Measurements from ENCODE around the gene FYB1. TPM values are rescaled to one million over a fixed set of nuclear protein-coding genes. Genes with fewer than 3 reads are reported as not detected.

The FYB1 gene
- total RNA-seq, 1 experiment from 2014 or later: not detected

GRCh38 chr5:39201160-39201780 lies 18.1 kb downstream of the FYB1 start:
- H3K79me1 ChIP-seq (ENCODE audit: insufficient read depth, low read depth, low read length, poor library complexity, severe bottlenecking): no peaks in the 10 kb centered on the region
- TF ChIP-seq CTCF (conservative IDR thresholded peaks at IDR 0.05): no peak

More at GRCh38 chr5:39201160-39201780, 18.1 kb downstream of the FYB1 start:
- Histone ChIP-seq H2AFZ (ENCODE audit: low read length) (no peak overlapping the region), H3K18ac (ENCODE audit: insufficient read length, low read depth, low read length) (no peak overlapping the region), H2BK5ac (ENCODE audit: insufficient read length, low read length) (no peak overlapping the region), H4K5ac (ENCODE audit: insufficient read length, low read depth, low read length) (no peak overlapping the region), H3K9me3 (ENCODE audit: control insufficient read depth, low read depth, low read length) (no peaks in the 10 kb centered on the region), H2BK120ac (ENCODE audit: low read depth, low read length, poor library complexity, severe bottlenecking) (no peak overlapping the region), H4K91ac (ENCODE audit: insufficient read length, low read depth, low read length) (no peak overlapping the region), H3K56ac (ENCODE audit: insufficient read length, low read depth, low read length) (no peak overlapping the region), H4K8ac (replicated peaks; ENCODE audit: insufficient read length, low read depth, low read length) (no peak overlapping the region), H3K27me3 (ENCODE audit: insufficient read depth, low read length) (no peaks in the 10 kb centered on the region), H4K20me1 (ENCODE audit: control insufficient read depth, insufficient read depth, insufficient read length) (no peaks in the 10 kb centered on the region), H3K4ac (ENCODE audit: low read depth, low read length) (no peak overlapping the region), H2BK12ac (ENCODE audit: insufficient read length, low read depth, low read length) (no peak overlapping the region), H3K23me2 (ENCODE audit: insufficient read length, low read depth, low read length, poor library complexity, severe bottlenecking) (no peaks in the 10 kb centered on the region), H2BK20ac (ENCODE audit: low read depth, low read length, poor library complexity, severe bottlenecking) (no peak overlapping the region), H3K27ac (ENCODE audit: insufficient read length, low read depth, low read length) (no peak overlapping the region), H3K79me2 (ENCODE audit: insufficient read depth, low read length) (no peaks in the 10 kb centered on the region), H3K14ac (ENCODE audit: insufficient read depth, low read length) (no peak overlapping the region), H2AK5ac (ENCODE audit: insufficient read length, low read length) (no peak overlapping the region), H3K4me2 (ENCODE audit: insufficient read depth, insufficient read length, low read length) (no peak overlapping the region), H2BK15ac (ENCODE audit: low read depth, low read length) (no peak overlapping the region), H3K4me1 (ENCODE audit: insufficient read depth, low read length) (no peaks in the 10 kb centered on the region), H3K9ac (ENCODE audit: extremely low read depth, insufficient read length, low read length) (no peak overlapping the region), H3K23ac (ENCODE audit: insufficient read length, low read depth, low read length) (no peak overlapping the region), H3T11ph (ENCODE audit: low read length) (no peak overlapping the region)
- no peak overlapping the region for H3K27ac Mint-ChIP-seq
- H3K27me3 Mint-ChIP-seq (ENCODE audit: low read depth): no peaks in the 10 kb centered on the region
- no peak for DNase-seq
- H3K4me1 Mint-ChIP-seq: no peaks in the 10 kb centered on the region
- no peaks in the 10 kb centered on the region for H3K36me3 Mint-ChIP-seq (ENCODE audit: insufficient read depth in 1 of 3, low read depth in 3 of 3)
- H3K4me3 Mint-ChIP-seq: no peak overlapping the region
- no peaks in the 10 kb centered on the region for H3K9me3 Mint-ChIP-seq
- WGBS (ENCODE audit: extremely low coverage, insufficient read length, low lambda C conversion rate): no CpG with 5 or more reads among the region's 1 CpG

Measured in H9 (cell line).